HS-5 (cell line): ENCODE results near the gene CCDC12.
"Not testable (repeated sequence)": the region's sequence is repeated elsewhere in the genome, so short reads cannot be mapped to it uniquely, and the experiment has no call there.

Experiments used
- DNase-seq: peaks from one replicate; pipeline ENCODE4 v3.0.0-alpha.2; 2012; ENCODE audit warnings: low read depth

The CCDC12 gene

DNA sequence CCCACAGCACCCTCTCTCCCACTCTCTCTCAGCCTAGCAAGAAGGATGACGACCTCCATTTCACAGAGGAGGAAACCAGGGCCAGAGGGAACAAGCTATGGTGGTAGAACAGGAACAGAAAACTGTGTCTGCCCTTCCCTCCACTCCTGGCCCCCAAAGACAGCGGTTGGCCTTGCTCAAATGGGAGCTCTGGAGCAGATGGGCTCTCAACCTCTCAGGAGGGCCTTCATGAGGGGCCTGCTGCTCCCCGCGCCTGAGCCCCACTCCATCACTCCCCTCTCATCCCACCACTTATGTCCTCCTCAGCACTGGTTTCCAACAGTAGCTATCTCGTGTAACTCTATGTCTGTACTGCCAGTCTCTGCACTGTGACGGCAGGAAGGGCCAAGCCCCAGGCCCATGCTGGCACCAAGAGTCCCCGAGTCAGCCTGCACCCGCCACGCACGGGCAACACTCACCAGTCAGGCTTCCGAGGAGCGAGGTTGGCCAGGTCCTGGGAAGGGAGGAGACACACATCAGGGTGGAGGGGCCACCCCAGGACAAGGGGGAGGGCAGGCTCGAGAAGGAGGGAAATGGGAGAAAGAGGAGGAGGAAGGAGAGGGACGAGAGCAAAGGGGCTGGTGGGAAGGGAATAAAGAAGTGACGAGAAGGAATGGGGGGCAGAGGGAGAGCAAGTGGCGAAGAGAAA lies 53.5 kb downstream of the CCDC12 start:
- no peak for DNase-seq

- no peak for DNase-seq
These were observed 54.1 kb downstream of the CCDC12 start for GRCh38 chr3:46922426-46922825.

GRCh38 chr3:46921871-46922271 lies 54.7 kb downstream of the CCDC12 start:
- DNase-seq: no peak

DNA sequence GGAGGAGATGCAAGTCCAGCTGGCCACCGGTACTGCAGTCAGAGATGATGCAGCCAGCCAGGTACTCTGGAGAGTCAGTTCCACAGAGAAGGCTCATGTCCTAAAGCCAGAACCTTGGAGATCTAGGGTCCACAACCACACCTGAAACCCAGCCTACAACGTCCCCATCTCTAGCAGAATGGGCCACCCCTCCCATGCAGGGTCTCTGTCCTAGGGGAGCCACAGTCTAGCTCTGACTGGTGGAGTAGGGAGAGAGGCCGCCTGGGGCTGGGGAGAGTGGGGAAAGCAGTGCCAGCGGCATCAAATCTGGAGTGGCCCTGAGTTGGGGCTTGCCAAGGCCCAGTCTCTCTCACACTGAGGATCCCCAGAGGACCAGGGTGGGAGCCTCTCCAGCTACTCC lies 55.5 kb downstream of the CCDC12 start:
- no peak for DNase-seq

- no peak for DNase-seq
These were observed 57.9 kb downstream of the CCDC12 start for GRCh38 chr3:46918634-46919033.

DNA sequence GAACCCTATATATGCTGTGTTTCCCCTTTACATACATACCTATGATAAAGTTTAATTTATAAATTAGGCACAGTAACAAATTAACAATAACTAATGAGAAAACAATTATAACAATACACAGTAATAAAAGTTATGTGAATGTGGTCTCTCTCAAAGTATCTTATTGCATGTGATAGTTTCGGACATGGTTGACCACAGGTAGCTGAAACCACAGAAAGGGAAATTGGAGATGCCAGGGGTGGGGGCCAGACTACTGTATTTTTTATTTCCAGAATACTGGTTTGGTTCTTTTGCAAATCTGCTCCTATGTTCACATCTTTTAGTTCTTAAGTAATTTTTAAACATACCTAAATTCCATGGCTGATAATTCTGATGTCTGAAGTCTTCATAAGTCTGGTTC lies 58.3 kb downstream of the CCDC12 start:
- DNase-seq: no peak

DNA sequence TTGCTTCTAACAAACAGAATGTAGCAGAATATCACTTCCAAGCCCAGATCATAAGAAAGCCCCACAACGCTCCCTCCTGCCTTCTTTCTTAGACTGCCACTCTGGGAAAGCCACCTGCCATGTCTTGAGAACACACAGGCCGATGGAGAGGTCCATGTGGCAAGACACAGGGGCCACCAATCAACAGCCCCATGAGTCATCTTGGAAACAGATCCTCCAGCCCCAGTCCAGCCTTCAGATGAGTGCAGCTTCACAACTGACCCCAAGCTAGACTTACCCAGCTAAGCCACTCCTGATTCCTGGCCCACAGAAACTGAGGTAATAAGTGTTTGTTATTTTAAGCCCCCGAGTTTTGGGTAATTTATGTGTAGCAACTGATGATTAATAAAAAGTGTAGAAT lies 59.3 kb downstream of the CCDC12 start:
- no peak for DNase-seq

GRCh38 chr3:46916799-46917198 lies 59.7 kb downstream of the CCDC12 start:
- no peak for DNase-seq

DNA sequence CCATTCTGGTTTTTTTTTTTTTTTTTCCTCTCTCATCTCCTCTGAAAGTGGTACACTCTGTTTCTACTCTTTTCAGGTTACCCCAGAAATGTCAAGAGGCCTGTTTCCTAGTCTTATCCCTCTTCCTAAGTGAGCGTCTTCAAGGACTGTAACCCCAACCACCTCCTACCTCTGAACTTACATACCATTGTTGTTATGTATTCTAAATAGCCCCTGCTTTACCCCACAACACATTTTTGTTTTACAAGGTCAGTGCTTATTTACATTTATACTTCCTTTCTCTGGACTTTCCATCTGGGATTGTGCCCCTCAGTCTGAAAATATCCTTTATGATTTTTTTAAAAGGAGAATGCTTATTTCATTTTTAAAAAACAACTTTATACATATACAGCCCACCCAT lies 60.3 kb downstream of the CCDC12 start:
- DNase-seq: no peak

GRCh38 chr3:46915297-46915822 lies 61.2 kb downstream of the CCDC12 start:
- no peak for DNase-seq

DNA sequence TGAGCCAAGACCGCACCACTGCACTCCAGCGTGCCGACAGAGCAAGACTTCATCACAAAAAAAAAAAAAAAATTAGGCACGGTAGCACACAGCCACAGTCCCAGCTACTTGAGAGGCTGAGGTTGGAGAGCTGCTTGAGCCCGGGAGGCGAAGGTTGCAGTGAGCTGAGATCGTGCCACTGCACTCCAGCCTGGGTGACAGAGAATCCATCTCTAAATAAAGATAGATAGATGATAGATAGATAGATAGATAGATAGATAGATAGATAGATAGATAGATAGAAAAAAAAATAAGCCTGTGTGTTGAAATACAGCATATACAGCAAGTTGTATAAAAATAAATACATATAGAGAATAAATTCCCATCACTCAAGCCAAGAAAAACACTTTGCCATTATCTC lies 61.7 kb downstream of the CCDC12 start:
- no peak for DNase-seq

DNA sequence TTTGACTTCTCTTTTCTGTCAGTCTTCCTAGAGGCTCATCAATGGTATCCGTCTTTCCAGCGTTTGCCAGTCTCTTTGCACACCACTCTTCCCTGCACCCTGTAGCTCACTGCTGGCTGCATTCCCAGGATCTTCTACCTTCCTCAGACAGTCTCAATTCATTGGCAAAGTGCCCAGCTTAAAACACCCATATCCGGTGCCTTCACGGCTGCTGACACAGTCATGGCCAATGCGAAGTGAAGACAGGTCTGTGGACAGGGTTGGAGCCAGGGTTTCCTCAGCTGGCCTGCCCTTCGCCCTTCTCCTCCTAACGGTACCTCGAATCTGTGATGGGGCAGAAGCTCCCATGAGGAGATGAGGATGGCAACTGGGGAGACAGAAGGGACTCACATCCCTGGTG lies 62.9 kb downstream of the CCDC12 start:
- DNase-seq: no peak

DNA sequence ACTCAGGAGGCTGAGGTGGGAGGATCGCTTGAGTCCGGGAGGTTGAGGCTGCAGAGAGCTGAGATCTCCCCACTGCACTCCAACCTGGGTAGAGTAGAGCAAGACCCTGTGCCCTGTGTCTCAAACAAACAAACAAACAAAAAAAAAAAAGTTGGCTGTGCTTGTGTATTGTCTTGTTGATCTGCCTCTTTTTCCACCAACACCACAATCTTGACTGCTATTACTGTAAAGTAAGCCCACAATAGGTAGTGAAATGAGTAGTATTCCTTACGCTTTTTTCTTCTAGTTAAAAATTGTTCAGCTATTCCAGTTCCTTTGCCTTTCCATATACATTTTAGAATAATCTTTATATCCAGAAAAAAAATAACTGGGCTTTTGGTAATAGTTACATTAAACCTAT lies 63.6 kb downstream of the CCDC12 start:
- DNase-seq: no peak

GRCh38 chr3:46910914-46911313 lies 65.6 kb downstream of the CCDC12 start:
- not testable (repeated sequence) for DNase-seq

DNA sequence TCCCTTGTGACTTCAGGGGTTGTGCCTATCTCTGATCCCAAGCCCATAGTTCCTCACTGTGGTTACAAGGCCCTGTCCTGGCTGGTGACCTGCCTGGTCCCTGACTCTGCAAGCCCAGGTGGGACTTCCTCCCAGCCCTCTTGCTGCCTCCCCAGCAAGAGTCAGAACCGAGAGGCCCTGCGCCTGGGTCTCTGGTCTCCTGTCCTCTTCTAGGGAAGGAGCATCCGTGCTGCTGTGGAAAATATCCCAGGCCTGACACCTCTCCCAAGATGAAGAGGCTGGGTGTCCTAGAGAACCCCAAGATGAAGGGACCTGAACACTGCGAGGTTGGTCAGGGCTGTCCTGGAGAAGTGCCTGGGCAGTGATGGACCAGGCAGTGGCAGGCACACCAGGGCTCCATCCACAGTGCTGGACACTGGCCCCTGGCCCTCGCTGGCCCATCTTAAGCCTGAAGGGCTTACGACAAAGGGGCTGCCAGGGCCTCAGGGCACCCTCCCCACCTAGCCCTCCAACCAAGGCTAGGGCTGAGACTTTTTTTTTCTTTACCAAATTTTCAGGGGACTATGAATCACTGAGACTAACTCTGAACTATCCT lies 66.3 kb downstream of the CCDC12 start:
- DNase-seq: no peak

GRCh38 chr3:46909535-46910161 lies 66.9 kb downstream of the CCDC12 start:
- DNase-seq: peak; percentile 36

GRCh38 chr3:46908986-46909534 lies 67.5 kb downstream of the CCDC12 start:
- DNase-seq: no peak

GRCh38 chr3:46908294-46908985 lies 68.1 kb downstream of the CCDC12 start:
- no peak for DNase-seq

DNA sequence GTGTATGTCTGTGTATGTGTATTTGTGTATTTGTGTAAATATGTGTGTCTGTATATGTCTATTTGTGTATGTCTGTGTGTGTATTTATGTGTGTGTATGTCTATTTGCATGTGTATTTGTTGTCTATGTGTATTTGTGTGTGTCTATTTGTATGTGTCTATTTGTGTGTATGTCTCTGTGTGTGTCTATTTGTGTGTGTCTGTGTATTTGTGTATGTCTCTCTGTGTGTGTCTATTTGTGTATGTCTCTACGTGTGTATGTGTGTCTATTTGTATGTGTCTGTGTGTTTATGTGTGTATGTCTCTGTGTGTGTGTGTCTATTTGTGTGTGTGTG lies 68.6 kb downstream of the CCDC12 start:
- no peak for DNase-seq

DNA sequence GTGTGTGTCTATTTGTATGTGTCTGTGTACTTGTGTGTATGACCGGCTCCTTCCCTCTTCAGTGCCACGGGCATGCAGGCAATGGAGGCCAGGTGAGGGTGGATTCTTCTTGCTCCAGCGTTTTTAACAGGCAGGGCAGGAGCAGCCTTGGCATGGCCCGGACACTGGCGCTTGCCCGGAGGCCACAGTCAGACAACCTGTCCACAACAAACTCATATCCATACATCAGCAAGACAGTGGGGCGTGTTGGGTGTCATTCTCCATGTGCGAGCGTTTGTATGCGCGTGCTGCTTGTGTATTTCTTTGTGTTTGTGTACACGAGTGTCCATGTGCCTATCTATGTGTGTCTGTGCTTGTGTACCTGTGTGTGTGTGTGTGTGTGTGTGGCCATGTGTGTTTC lies 69.3 kb downstream of the CCDC12 start:
- no peak for DNase-seq

DNA sequence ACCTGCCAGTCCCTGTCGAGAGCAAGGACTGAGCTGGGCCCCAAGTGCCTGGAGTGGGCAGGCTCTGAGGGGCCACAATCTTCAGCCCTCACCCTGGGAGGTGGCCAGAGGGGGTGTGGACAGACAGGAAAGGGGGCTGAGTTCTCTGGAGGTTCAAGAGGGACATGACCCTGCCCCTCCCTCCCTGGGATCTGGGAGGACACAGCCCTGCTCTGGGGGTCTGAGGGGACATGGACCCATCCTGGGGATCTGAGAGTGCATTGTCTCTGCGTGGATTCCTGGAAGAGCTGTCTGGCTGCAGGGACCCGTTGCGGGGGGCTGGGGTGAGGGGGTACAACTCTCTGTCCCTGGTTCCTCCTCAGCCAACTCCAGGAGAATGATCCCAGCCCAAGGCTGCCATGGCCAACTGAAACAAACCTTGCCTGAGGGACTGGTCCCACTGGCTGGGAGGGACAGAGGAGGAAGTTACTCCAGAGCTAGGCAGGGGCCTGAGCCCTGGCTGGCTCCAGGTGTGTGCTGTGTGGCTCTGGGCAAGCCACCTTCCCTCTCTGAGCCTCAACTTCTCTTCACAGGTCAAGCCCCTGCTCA lies 70.0 kb downstream of the CCDC12 start:
- DNase-seq: no peak
